Hair follicular keratinocyte (primary cell): ENCODE results near the gene VPS37D. TPM values are rescaled to one million over a fixed set of nuclear protein-coding genes. Genes with fewer than 3 reads are reported as not detected.

Experiments
- total RNA-seq: library from RNA; depleted of rRNA; stranded (reverse); fragments of >200 nt; gene quantifications from 2 replicates; pipeline ENCODE4 v1.2.3, GENCODE V29; 2015

The VPS37D gene
- 2.3 and 2.9 TPM in 2 replicates for total RNA-seq

GRCh38 chr7:73667344-73668102 is at the start of gene VPS37D:
Gene VPS37D (plus strand): TSS chr7:73667831. CDS start chr7:73667959, 128 bp downstream.

GRCh38 chr7:73623798-73624668 is 43.6 kb upstream of the VPS37D start, which contains the start of gene MLXIPL:
Gene MLXIPL (minus strand): TSS chr7:73624522. CDS start chr7:73624492, 30 bp downstream.

GRCh38 chr7:73683056-73683787 is 15.6 kb downstream of the VPS37D start, which contains the start of the genes BUD23 and DNAJC30:
Gene BUD23 (plus strand): TSS chr7:73683597. CDS start chr7:73683626, 29 bp downstream.
Gene DNAJC30 (minus strand): TSS chr7:73683453. CDS start chr7:73683423, 30 bp downstream.

GRCh38 chr7:73718905-73719805 is 51.5 kb downstream of the VPS37D start, which contains the start of gene STX1A:
Gene STX1A (minus strand): TSS chr7:73719669. CDS start chr7:73719631, 38 bp downstream.

Other genes starting within 250 kb of the VPS37D start
- gene FZD9, start 234.1 kb upstream of the VPS37D start, total RNA-seq, result 0.16 and 0.27 TPM in 2 replicates
- gene BAZ1B, start 145.5 kb upstream of the VPS37D start, total RNA-seq, result 28.0 and 28.2 TPM in 2 replicates
- gene BCL7B, start 110.1 kb upstream of the VPS37D start, total RNA-seq, result 41.5 and 52.1 TPM in 2 replicates
- 46.5 and 50.5 TPM in 2 replicates for gene TBL2, start 89.3 kb upstream of the VPS37D start, total RNA-seq
- 0.04 TPM in 1 of 2 replicates, not detected in the other for gene MLXIPL, start 43.3 kb upstream of the VPS37D start, total RNA-seq
- 2.6 and 3.9 TPM in 2 replicates for gene DNAJC30, start 15.6 kb downstream of the VPS37D start, total RNA-seq
- gene BUD23, start 15.8 kb downstream of the VPS37D start, total RNA-seq, result 75.0 and 85.3 TPM in 2 replicates
- gene STX1A, start 51.8 kb downstream of the VPS37D start, total RNA-seq, result 10.0 and 19.6 TPM in 2 replicates
- gene ABHD11, start 71.0 kb downstream of the VPS37D start, total RNA-seq, result 17.0 and 29.6 TPM in 2 replicates
- not detected in 2 replicates for gene CLDN3, start 102.4 kb downstream of the VPS37D start, total RNA-seq
- 0.53 and 1.5 TPM in 2 replicates for gene CLDN4, start 163.2 kb downstream of the VPS37D start, total RNA-seq
- gene METTL27, start 174.7 kb downstream of the VPS37D start, total RNA-seq, result 1.1 and 3.2 TPM in 2 replicates
- not detected in 2 replicates for gene TMEM270, start 193.3 kb downstream of the VPS37D start, total RNA-seq